ENCODE results near the gene ACHE.

- no peak for TF ChIP-seq CTCF (conservative IDR thresholded peaks at IDR 0.05; ENCODE audit: low read length)
- no peak for TF ChIP-seq EZH2phosphoT487 (IDR thresholded peaks at IDR 0.05; ENCODE audit: borderline replicate concordance, low read depth, low read length)
These were observed at the start of gene ACHE for GRCh38 chr7:100895701-100895955.

Data from OCI-LY7 (cell line).